ENCODE results near the gene KLF11.

Gene KLF11

GRCh38 chr2:10057231-10058107, 14.1 kb downstream of the KLF11 start:
- no peaks in the 10 kb centered on the region for H3K36me3 ChIP-seq (ENCODE audit: control insufficient read depth, low read length)

GRCh38 chr2:10058251-10059015, 15.1 kb downstream of the KLF11 start:
- H4K20me1 ChIP-seq (ENCODE audit: control insufficient read depth, insufficient read depth, low read depth, low read length): no peaks in the 10 kb centered on the region
- H3K4me2 ChIP-seq (ENCODE audit: low read length): no peak overlapping the region
- H3K79me2 ChIP-seq (ENCODE audit: control insufficient read depth, low read length): no peaks in the 10 kb centered on the region
- no peaks in the 10 kb centered on the region for H3K4me1 ChIP-seq (ENCODE audit: control insufficient read depth, low read length)
- H3K9me2 ChIP-seq (replicated peaks; ENCODE audit: control insufficient read depth, low read length): no peaks in the 10 kb centered on the region
- no peak overlapping the region for H3K4me3 ChIP-seq (ENCODE audit: low read length)
- no peaks in the 10 kb centered on the region for H3K36me3 ChIP-seq (ENCODE audit: control insufficient read depth, low read length)
- H3F3A ChIP-seq (ENCODE audit: control insufficient read depth, insufficient read depth): no peaks in the 10 kb centered on the region
- no peak overlapping the region for H3K27ac ChIP-seq (ENCODE audit: low read depth, low read length)
- peaks cover 15% of the 10 kb centered on the region for H3K27me3 ChIP-seq (ENCODE audit: control insufficient read depth, low read length)
- no peak for TF ChIP-seq EZH2phosphoT487 (IDR thresholded peaks at IDR 0.05; ENCODE audit: borderline replicate concordance, low read length)
- no peak for TF ChIP-seq CTCF (IDR thresholded peaks at IDR 0.05; ENCODE audit: low read depth, low read length, poor library complexity, severe bottlenecking)
- no peaks in the 10 kb centered on the region for H3K9me3 ChIP-seq (ENCODE audit: control insufficient read depth, insufficient read depth, low read length)

More at GRCh38 chr2:10057231-10058107, 14.1 kb downstream of the KLF11 start:
- Histone ChIP-seq H3K9me3 (ENCODE audit: control insufficient read depth, insufficient read depth, low read length) (no peaks in the 10 kb centered on the region), H3K4me2 (ENCODE audit: low read length) (no peak overlapping the region), H3F3A (ENCODE audit: control insufficient read depth, insufficient read depth) (no peaks in the 10 kb centered on the region), H3K4me3 (ENCODE audit: low read length) (no peak overlapping the region), H3K4me1 (ENCODE audit: control insufficient read depth, low read length) (no peaks in the 10 kb centered on the region), H3K9me2 (replicated peaks; ENCODE audit: control insufficient read depth, low read length) (no peaks in the 10 kb centered on the region), H3K27ac (ENCODE audit: low read depth, low read length) (no peak overlapping the region), H3K79me2 (ENCODE audit: control insufficient read depth, low read length) (no peaks in the 10 kb centered on the region), H3K27me3 (ENCODE audit: control insufficient read depth, low read length) (peaks cover 15% of the 10 kb centered on the region), H4K20me1 (ENCODE audit: control insufficient read depth, insufficient read depth, low read depth, low read length) (no peaks in the 10 kb centered on the region)
- TF ChIP-seq EZH2phosphoT487 (IDR thresholded peaks at IDR 0.05; ENCODE audit: borderline replicate concordance, low read length): no peak
- TF ChIP-seq CTCF (IDR thresholded peaks at IDR 0.05; ENCODE audit: low read depth, low read length, poor library complexity, severe bottlenecking): no peak

GRCh38 chr2:10059016-10059351, 15.6 kb downstream of the KLF11 start:
- no peaks in the 10 kb centered on the region for H3K4me1 ChIP-seq (ENCODE audit: control insufficient read depth, low read length)
- no peak overlapping the region for H3K4me2 ChIP-seq (ENCODE audit: low read length)
- no peaks in the 10 kb centered on the region for H3K36me3 ChIP-seq (ENCODE audit: control insufficient read depth, low read length)
- no peaks in the 10 kb centered on the region for H3K79me2 ChIP-seq (ENCODE audit: control insufficient read depth, low read length)
- TF ChIP-seq CTCF (IDR thresholded peaks at IDR 0.05; ENCODE audit: low read depth, low read length, poor library complexity, severe bottlenecking) (no peak), EZH2phosphoT487 (IDR thresholded peaks at IDR 0.05; ENCODE audit: borderline replicate concordance, low read length) (no peak)
- H3K4me3 ChIP-seq (ENCODE audit: low read length): no peak overlapping the region
- H3K9me3 ChIP-seq (ENCODE audit: control insufficient read depth, insufficient read depth, low read length): no peaks in the 10 kb centered on the region
- no peaks in the 10 kb centered on the region for H4K20me1 ChIP-seq (ENCODE audit: control insufficient read depth, insufficient read depth, low read depth, low read length)
- H3K9me2 ChIP-seq (replicated peaks; ENCODE audit: control insufficient read depth, low read length): no peaks in the 10 kb centered on the region
- no peak overlapping the region for H3K27ac ChIP-seq (ENCODE audit: low read depth, low read length)
- H3F3A ChIP-seq (ENCODE audit: control insufficient read depth, insufficient read depth): no peaks in the 10 kb centered on the region
- peaks cover 10% of the 10 kb centered on the region for H3K27me3 ChIP-seq (ENCODE audit: control insufficient read depth, low read length)

Measured in DOHH2 (cell line).